ENCODE data around the gene IMP3.

IMP3 gene

GRCh38 chr15:75672646-75673425, 32.8 kb upstream of the IMP3 start:
- peak; percentile 92 for DNase-seq

- DNase-seq: peak; percentile 52
These were observed 31.9 kb upstream of the IMP3 start for GRCh38 chr15:75671730-75672602.

- DNase-seq: no peak
These were observed 29.8 kb upstream of the IMP3 start for GRCh38 chr15:75669879-75670212.

- peak; percentile 45 for DNase-seq
These were observed 29.3 kb upstream of the IMP3 start for GRCh38 chr15:75669191-75669878.

GRCh38 chr15:75666823-75667501, 26.9 kb upstream of the IMP3 start:
- DNase-seq: peak; percentile 100

GRCh38 chr15:75663931-75664421, 24.0 kb upstream of the IMP3 start:
- DNase-seq: no peak

- no peak for DNase-seq
These were observed 22.9 kb upstream of the IMP3 start for GRCh38 chr15:75662823-75663519.

GRCh38 chr15:75661756-75662140, 21.7 kb upstream of the IMP3 start:
- no peak for DNase-seq

GRCh38 chr15:75661100-75661755, 21.2 kb upstream of the IMP3 start:
- peak; percentile 96 for DNase-seq

GRCh38 chr15:75659928-75660645, 20.1 kb upstream of the IMP3 start:
- DNase-seq: no peak

- DNase-seq: no peak
These were observed 19.2 kb upstream of the IMP3 start for GRCh38 chr15:75659141-75659771.

GRCh38 chr15:75656813-75657212, 16.8 kb upstream of the IMP3 start:
- DNase-seq: no peak

GRCh38 chr15:75656331-75656730, 16.3 kb upstream of the IMP3 start:
- DNase-seq: no peak

GRCh38 chr15:75655931-75656330, 15.9 kb upstream of the IMP3 start:
- DNase-seq: no peak

GRCh38 chr15:75654201-75654907, 14.3 kb upstream of the IMP3 start:
- DNase-seq: no peak

- DNase-seq: no peak
These were observed 13.4 kb upstream of the IMP3 start for GRCh38 chr15:75653347-75653913.

GRCh38 chr15:75651810-75652543, 12.0 kb upstream of the IMP3 start:
- DNase-seq: no peak
